ENCODE results near the gene RBM4. TPM values are rescaled to one million over a fixed set of nuclear protein-coding genes. Genes with fewer than 3 reads are reported as not detected.
A peak's percentile ranks its signal among the peaks of the same experiment; 100 is the strongest.

Gene RBM4
- total and polyA plus RNA-seq, 9 of the 15 experiments (the other 6 are each of a cell fraction or from before 2014, with no cell fraction given) = 81.6 to 233 (median 122) TPM

GRCh38 chr11:66592457-66593302 is 45.8 kb upstream of the RBM4 start, which contains the start of the genes CCDC87 and CCS (continued):
- TF ChIP-seq FOSL1 (tag; conservative IDR thresholded peaks at IDR 0.05) (no peak), DACH1 (IDR thresholded peaks at IDR 0.05; ENCODE audit: partially characterized antibody) (peak; percentile 51), ZBTB1 (CRISPR knock-in tag; IDR thresholded peaks at IDR 0.05; ENCODE audit: borderline replicate concordance, low read depth) (0 out of 2 replicates have a peak, but pooled peaks have one; percentile 7), CLOCK (CRISPR knock-in tag; IDR thresholded peaks at IDR 0.05; ENCODE audit: borderline replicate concordance) (no peak), TAF1 (IDR thresholded peaks at IDR 0.05; ENCODE audit: control insufficient read depth, extremely low read depth, insufficient read depth, low read length, severe bottlenecking) (peak; percentile 75), MYBL2 (IDR thresholded peaks at IDR 0.05; ENCODE audit: low read depth) (no peak), MYBL2 (CRISPR knock-in tag; IDR thresholded peaks at IDR 0.05; ENCODE audit: borderline replicate concordance) (no peak), LARP7 (IDR thresholded peaks at IDR 0.05) (0 out of 2 replicates have a peak, but pooled peaks have one; percentile 50), SREBF2 (CRISPR knock-in tag; IDR thresholded peaks at IDR 0.05) (no peak), PTBP1 (IDR thresholded peaks at IDR 0.05; ENCODE audit: low read depth, low read length) (no peak), ZNF384 (IDR thresholded peaks at IDR 0.05; ENCODE audit: low read depth, low read length) (no peak), THAP12 (CRISPR knock-in tag; IDR thresholded peaks at IDR 0.05) (peak; percentile 48; the same call in 1 of the 2 replicates), ZNF518B (CRISPR knock-in tag; IDR thresholded peaks at IDR 0.05) (no peak), SAP30 (IDR thresholded peaks at IDR 0.05; ENCODE audit: borderline replicate concordance, insufficient read depth, low read depth, low read length, poor library complexity, severe bottlenecking) (peak; percentile 74), TRIM24 (IDR thresholded peaks at IDR 0.05) (peak; percentile 37 to 76; a peak in 2 of 4 replicates)
